Trophoblast cell (in vitro differentiated cells and primary cell): Measurements from ENCODE around the gene TOX2.

Experiments used
- DNase-seq, 2 donors: peaks; one replicate each; pipeline ENCODE4 v3.0.0-alpha.2; 2016
- H2AFZ ChIP-seq: 2 replicates; pipeline ENCODE4 v1.6.1; 2013; ENCODE audit warnings: low read length, moderate library complexity, mild to moderate bottlenecking; ENCODE audit not compliant: insufficient read depth, poor library complexity
- H2AK5ac ChIP-seq: 2 replicates; pipeline ENCODE4 v1.6.1; 2013; ENCODE audit warnings: mild to moderate bottlenecking, low read length
- H2BK120ac ChIP-seq: 2 replicates; pipeline ENCODE4 v1.6.1; 2013; ENCODE audit warnings: low read length, mild to moderate bottlenecking, moderate library complexity; ENCODE audit not compliant: insufficient read depth, poor library complexity
- H2BK12ac ChIP-seq: 2 replicates; pipeline ENCODE4 v1.6.1; 2013; ENCODE audit warnings: mild to moderate bottlenecking, low read length, moderate library complexity
- H2BK5ac ChIP-seq: 2 replicates; pipeline ENCODE4 v1.6.1; 2013; ENCODE audit warnings: low read length, low read depth, moderate library complexity, mild to moderate bottlenecking; ENCODE audit not compliant: poor library complexity
- H3K14ac ChIP-seq: 2 replicates; pipeline ENCODE4 v1.6.1; 2013; ENCODE audit warnings: mild to moderate bottlenecking, low read length
- H3K18ac ChIP-seq: 2 replicates; pipeline ENCODE4 v1.6.1; 2013; ENCODE audit warnings: mild to moderate bottlenecking, low read length
- H3K23ac ChIP-seq: 2 replicates; pipeline ENCODE4 v1.6.1; 2013; ENCODE audit warnings: low read length
- H3K27ac ChIP-seq: 2 replicates; pipeline ENCODE4 v1.5.1; 2013; ENCODE audit warnings: low read depth, mild to moderate bottlenecking, inconsistent platforms, low read length, moderate library complexity
- H3K27me3 ChIP-seq: 2 replicates; pipeline ENCODE4 v1.6.1; 2013; ENCODE audit warnings: inconsistent platforms, mild to moderate bottlenecking, low read length, moderate library complexity; ENCODE audit not compliant: insufficient read depth
- H3K36me3 ChIP-seq, 2 experiments: 1 replicate in 1 of 2; 2 replicates in 1 of 2; pipeline ENCODE4 v1.6.1; 2013; ENCODE audit warnings: low read length in 2 of 2, mild to moderate bottlenecking in 2 of 2, moderate library complexity in 1 of 2; ENCODE audit not compliant: insufficient read depth in 2 of 2, control insufficient read depth in 1 of 2
- H3K4ac ChIP-seq: 2 replicates; pipeline ENCODE4 v1.6.1; 2013; ENCODE audit warnings: low read depth, mild to moderate bottlenecking, low read length, moderate library complexity
- H3K4me1 ChIP-seq, 2 experiments: 1 replicate in 1 of 2; 2 replicates in 1 of 2; pipeline ENCODE4 v1.6.1; 2013; ENCODE audit warnings: low read length in 2 of 2, mild to moderate bottlenecking in 2 of 2, moderate library complexity in 1 of 2; ENCODE audit not compliant: insufficient read depth in 2 of 2, control insufficient read depth in 1 of 2
- H3K4me2 ChIP-seq: 2 replicates; pipeline ENCODE4 v1.6.1; 2013; ENCODE audit warnings: inconsistent platforms, mild to moderate bottlenecking, low read length, moderate library complexity
- H3K4me3 ChIP-seq: 2 replicates; pipeline ENCODE4 v1.5.1; 2013; ENCODE audit warnings: mild to moderate bottlenecking, low read depth, low read length, inconsistent platforms
- H3K79me1 ChIP-seq: one replicate; pipeline ENCODE4 v1.6.1; 2013; ENCODE audit warnings: low read length
- H3K79me2 ChIP-seq: 2 replicates; pipeline ENCODE4 v1.6.1; 2013; ENCODE audit warnings: low read length, mild to moderate bottlenecking; ENCODE audit not compliant: control insufficient read depth, insufficient read depth, poor library complexity
- H3K9ac ChIP-seq: 2 replicates; pipeline ENCODE4 v1.6.1; 2013; ENCODE audit warnings: mild to moderate bottlenecking, low read length
- H3K9me3 ChIP-seq: 2 replicates; pipeline ENCODE4 v1.6.1; 2013; ENCODE audit warnings: low read depth, mild to moderate bottlenecking, control low read depth, inconsistent platforms, low read length; ENCODE audit not compliant: insufficient read depth
- H4K12ac ChIP-seq: 2 replicates; pipeline ENCODE4 v1.6.1; 2013; ENCODE audit warnings: low read depth, mild to moderate bottlenecking, low read length, moderate library complexity
- H4K8ac ChIP-seq: 2 replicates; pipeline ENCODE4 v1.6.1; 2013; ENCODE audit warnings: low read depth, mild to moderate bottlenecking, low read length, moderate library complexity
- H4K91ac ChIP-seq: one replicate; pipeline ENCODE4 v1.6.1; 2013; ENCODE audit warnings: low read depth, mild to moderate bottlenecking, low read length, moderate library complexity
- WGBS: extraction: QIAGEN DNeasy Blood & Tissue Kit; methylation state at CpG from one replicate; pipeline ENCODE4 v1.1.7; 2013; ENCODE audit warnings: missing lambda C conversion rate; ENCODE audit not compliant: insufficient read length, insufficient coverage; ENCODE audit errors: extremely low coverage; 5-methylcytosine and 5-hydroxymethylcytosine counted together

The TOX2 gene

DNA sequence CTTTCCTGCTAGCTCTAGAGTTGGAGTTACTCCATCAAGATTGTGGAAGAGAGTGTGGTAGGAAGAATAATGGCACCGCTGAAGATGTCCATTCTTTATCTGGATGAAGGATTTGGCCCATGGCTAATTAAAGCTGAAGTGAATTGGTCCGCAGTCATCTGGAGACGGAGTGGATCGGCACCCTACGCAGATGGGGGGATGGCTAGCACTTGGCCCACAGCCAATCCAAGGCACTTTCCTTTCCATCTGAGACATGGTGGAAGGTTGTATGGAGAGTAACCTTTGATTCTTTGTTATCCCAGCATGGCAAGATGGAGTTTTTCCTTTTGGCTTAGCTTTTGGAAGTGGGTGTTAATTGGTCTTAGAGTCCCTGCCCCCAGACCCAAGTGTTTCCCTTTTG is 184.0 kb downstream of the TOX2 start:
- Histone ChIP-seq H4K91ac (no peak overlapping the region), H3K79me2 (no peaks in the 10 kb centered on the region), H3K27me3 (no peaks in the 10 kb centered on the region), H3K4ac (no peak overlapping the region), H3K23ac (no peak overlapping the region), H2BK120ac (no peak overlapping the region), H4K12ac (no peak overlapping the region), H2AFZ (no peak overlapping the region), H3K79me1 (peaks cover 2% of the 10 kb centered on the region), H2AK5ac (no peak overlapping the region), H3K4me2 (no peak overlapping the region), H2BK5ac (no peak overlapping the region), H3K36me3 (no peaks in the 10 kb centered on the region), H3K4me1 (peaks cover 5 to 9% of the 10 kb centered on the region in 2 experiments), H3K9me3 (no peaks in the 10 kb centered on the region), H2BK12ac (no peak overlapping the region), H3K9ac (no peak overlapping the region), H3K18ac (no peak overlapping the region), H4K8ac (no peak overlapping the region), H3K14ac (no peak overlapping the region), H3K27ac (no peak overlapping the region), H3K4me3 (no peak overlapping the region)
- no peak for DNase-seq
- no CpG with 5 or more reads among the region's 5 CpGs for WGBS

DNA sequence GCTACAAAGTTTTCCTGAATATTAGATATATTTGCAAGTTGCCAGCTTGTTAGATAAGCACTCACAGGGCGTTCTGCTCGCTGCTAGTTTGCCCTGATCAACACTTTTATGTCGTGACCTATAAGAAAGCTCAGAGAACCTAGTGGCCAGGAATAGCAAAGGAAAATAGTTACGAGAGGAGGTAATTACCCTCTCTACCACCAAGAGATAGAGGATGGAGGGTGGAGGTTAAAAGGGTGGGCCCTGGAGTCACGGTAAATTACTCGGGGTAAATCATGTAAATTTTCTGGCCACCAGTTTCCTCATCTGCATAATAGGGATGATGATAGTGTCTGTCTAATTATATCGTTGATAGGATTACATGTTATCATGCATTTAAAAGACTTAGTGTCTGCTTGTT is 185.2 kb downstream of the TOX2 start:
- H3K4me3 ChIP-seq, result no peak overlapping the region
- H3K18ac ChIP-seq, result no peak overlapping the region
- H3K4me2 ChIP-seq, result no peak overlapping the region
- no peak overlapping the region for H3K23ac ChIP-seq
- no peak for DNase-seq
- no peak overlapping the region for H3K4ac ChIP-seq
- H4K12ac ChIP-seq, result no peak overlapping the region
- H2BK120ac ChIP-seq, result no peak overlapping the region
- H3K4me1 ChIP-seq, result peaks cover 5 to 9% of the 10 kb centered on the region in 2 experiments
- no peak overlapping the region for H3K9ac ChIP-seq
- no peak overlapping the region for H2BK5ac ChIP-seq
- H3K79me2 ChIP-seq, result no peaks in the 10 kb centered on the region
- no peak overlapping the region for H2AK5ac ChIP-seq
- H3K79me1 ChIP-seq, result peaks cover 2% of the 10 kb centered on the region
- H2AFZ ChIP-seq, result no peak overlapping the region
- H4K91ac ChIP-seq, result no peak overlapping the region
- H3K9me3 ChIP-seq, result no peaks in the 10 kb centered on the region
- WGBS, result no CpG with 5 or more reads among the region's 7 CpGs
- no peak overlapping the region for H3K14ac ChIP-seq
- no peak overlapping the region for H2BK12ac ChIP-seq
- no peaks in the 10 kb centered on the region for H3K36me3 ChIP-seq
- H4K8ac ChIP-seq, result no peak overlapping the region
- no peaks in the 10 kb centered on the region for H3K27me3 ChIP-seq
- no peak overlapping the region for H3K27ac ChIP-seq

- no peak overlapping the region for H2BK12ac ChIP-seq
- H4K12ac ChIP-seq, result no peak overlapping the region
- H3K18ac ChIP-seq, result no peak overlapping the region
- WGBS, result no CpG with 5 or more reads among the region's 1 CpG
- H2BK5ac ChIP-seq, result no peak overlapping the region
- H3K4me1 ChIP-seq, result peaks cover 3 to 7% of the 10 kb centered on the region in 2 experiments
- H3K14ac ChIP-seq, result no peak overlapping the region
- DNase-seq, result no peak
- no peak overlapping the region for H4K91ac ChIP-seq
- H3K27ac ChIP-seq, result no peak overlapping the region
- no peak overlapping the region for H3K4me2 ChIP-seq
- no peaks in the 10 kb centered on the region for H3K27me3 ChIP-seq
- no peaks in the 10 kb centered on the region for H3K36me3 ChIP-seq
- no peak overlapping the region for H3K4me3 ChIP-seq
- H3K9me3 ChIP-seq, result no peaks in the 10 kb centered on the region
- peaks cover under 1% of the 10 kb centered on the region for H3K79me1 ChIP-seq
- H4K8ac ChIP-seq, result no peak overlapping the region
- H2AFZ ChIP-seq, result no peak overlapping the region
- H2AK5ac ChIP-seq, result no peak overlapping the region
- no peak overlapping the region for H2BK120ac ChIP-seq
- H3K79me2 ChIP-seq, result no peaks in the 10 kb centered on the region
- no peak overlapping the region for H3K23ac ChIP-seq
- no peak overlapping the region for H3K9ac ChIP-seq
- H3K4ac ChIP-seq, result no peak overlapping the region
Measured at GRCh38 chr20:44102582-44102981, 187.9 kb downstream of the TOX2 start.

- Histone ChIP-seq H3K36me3 (peaks cover 2 to 8% of the 10 kb centered on the region in 2 experiments), H3K27me3 (no peaks in the 10 kb centered on the region), H3K4me2 (no peak overlapping the region), H2BK12ac (no peak overlapping the region), H2AFZ (no peak overlapping the region), H2BK5ac (no peak overlapping the region), H4K12ac (no peak overlapping the region), H2AK5ac (no peak overlapping the region), H3K4me3 (no peak overlapping the region), H3K18ac (no peak overlapping the region), H4K8ac (no peak overlapping the region), H3K23ac (no peak overlapping the region), H4K91ac (no peak overlapping the region), H3K4ac (no peak overlapping the region), H3K14ac (no peak overlapping the region), H3K9me3 (peaks cover 2% of the 10 kb centered on the region), H3K79me2 (no peaks in the 10 kb centered on the region), H3K9ac (no peak overlapping the region), H2BK120ac (no peak overlapping the region), H3K4me1 (no peaks in the 10 kb centered on the region), H3K79me1 (no peaks in the 10 kb centered on the region), H3K27ac (no peak overlapping the region)
- WGBS, result no CpG with 5 or more reads among the region's 7 CpGs
- no peak for DNase-seq
Measured at GRCh38 chr20:44104798-44105517, 190.3 kb downstream of the TOX2 start.
